Measurements from ENCODE around the gene SCAI. TPM values are rescaled to one million over a fixed set of nuclear protein-coding genes. Genes with fewer than 3 reads are reported as not detected.

SCAI gene
- total and polyA plus RNA-seq, 2 experiments from 2014 or later, result 13.3 to 35.0 TPM

DNA sequence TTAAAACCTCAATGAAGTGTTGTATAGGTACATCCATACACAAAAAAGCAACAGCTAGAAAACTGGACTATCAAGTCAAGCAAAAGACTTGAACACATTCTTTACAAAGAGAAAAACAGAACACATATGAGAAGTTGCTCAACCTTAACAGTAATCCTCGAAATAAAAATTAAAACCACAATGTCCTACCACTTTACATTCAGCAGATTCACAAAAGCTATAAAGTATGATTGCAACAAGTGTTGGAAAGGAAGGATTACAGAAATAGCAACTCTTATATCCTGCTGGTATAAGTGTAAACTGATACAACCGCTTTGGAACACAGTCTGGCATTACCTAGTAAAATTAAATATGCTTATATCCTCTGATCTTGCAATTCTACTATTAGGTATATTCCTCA, 173.9 kb downstream of the SCAI start (continued):
- TF ChIP-seq, protein P1, sequence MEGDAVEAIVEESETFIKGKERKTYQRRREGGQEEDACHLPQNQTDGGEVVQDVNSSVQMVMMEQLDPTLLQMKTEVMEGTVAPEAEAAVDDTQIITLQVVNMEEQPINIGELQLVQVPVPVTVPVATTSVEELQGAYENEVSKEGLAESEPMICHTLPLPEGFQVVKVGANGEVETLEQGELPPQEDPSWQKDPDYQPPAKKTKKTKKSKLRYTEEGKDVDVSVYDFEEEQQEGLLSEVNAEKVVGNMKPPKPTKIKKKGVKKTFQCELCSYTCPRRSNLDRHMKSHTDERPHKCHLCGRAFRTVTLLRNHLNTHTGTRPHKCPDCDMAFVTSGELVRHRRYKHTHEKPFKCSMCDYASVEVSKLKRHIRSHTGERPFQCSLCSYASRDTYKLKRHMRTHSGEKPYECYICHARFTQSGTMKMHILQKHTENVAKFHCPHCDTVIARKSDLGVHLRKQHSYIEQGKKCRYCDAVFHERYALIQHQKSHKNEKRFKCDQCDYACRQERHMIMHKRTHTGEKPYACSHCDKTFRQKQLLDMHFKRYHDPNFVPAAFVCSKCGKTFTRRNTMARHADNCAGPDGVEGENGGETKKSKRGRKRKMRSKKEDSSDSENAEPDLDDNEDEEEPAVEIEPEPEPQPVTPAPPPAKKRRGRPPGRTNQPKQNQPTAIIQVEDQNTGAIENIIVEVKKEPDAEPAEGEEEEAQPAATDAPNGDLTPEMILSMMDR (conservative IDR thresholded peaks at IDR 0.05; ENCODE audit: low read depth in 2 of 2), result no peak

DNA sequence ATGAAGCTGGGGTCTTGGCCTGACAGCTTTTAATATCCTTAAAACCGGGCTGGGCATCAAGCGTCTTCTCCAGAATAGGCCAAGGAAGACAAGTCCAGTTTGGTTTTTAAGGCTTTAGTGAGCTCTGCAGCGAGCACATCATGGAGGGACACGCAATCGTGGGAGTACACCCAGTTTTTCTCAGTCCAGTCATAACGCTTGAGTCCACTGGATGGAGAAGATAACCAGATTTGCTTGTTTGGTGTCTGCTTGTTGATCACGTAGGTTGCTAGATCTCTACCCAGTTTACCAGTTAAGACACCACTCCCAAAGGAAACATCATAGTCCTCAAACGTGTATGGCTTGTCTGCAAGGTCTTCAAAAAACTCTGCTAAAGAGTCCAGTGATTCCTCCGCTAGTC, 175.1 kb downstream of the SCAI start:
- Histone ChIP-seq H3K36me3 (ENCODE audit: insufficient read depth) (no peaks in the 10 kb centered on the region), H3F3A (replicated peaks; ENCODE audit: low read depth) (no peaks in the 10 kb centered on the region), H3K4me2 (no peak overlapping the region), H3K4me1 (ENCODE audit: insufficient read depth) (no peaks in the 10 kb centered on the region), H3K27me3 (ENCODE audit: insufficient read depth) (no peaks in the 10 kb centered on the region), H4K20me1 (replicated peaks; ENCODE audit: insufficient read depth) (no peaks in the 10 kb centered on the region), H3K4me3 (no peak overlapping the region), H3K27ac (ENCODE audit: low read depth) (no peak overlapping the region), H3K9me2 (ENCODE audit: insufficient read depth) (no peaks in the 10 kb centered on the region), H2AFZ (no peak overlapping the region), H3K79me2 (replicated peaks; ENCODE audit: insufficient read depth) (no peaks in the 10 kb centered on the region)
- no peak overlapping the region for H3K4me3 Mint-ChIP-seq
- DNase-seq (ENCODE audit: low spot score) (no peak), ATAC-seq (no peak)
- peaks cover 18% of the 10 kb centered on the region for H3K36me3 Mint-ChIP-seq (ENCODE audit: low read depth)
- H3K27me3 Mint-ChIP-seq (ENCODE audit: insufficient read depth, low read depth, poor library complexity), result peaks cover 1% of the 10 kb centered on the region
- H3K4me1 Mint-ChIP-seq, result no peaks in the 10 kb centered on the region
- no peak overlapping the region for H3K27ac Mint-ChIP-seq
- no peaks in the 10 kb centered on the region for H3K9me3 Mint-ChIP-seq
- TF ChIP-seq, protein P1 (conservative IDR thresholded peaks at IDR 0.05; ENCODE audit: low read depth in 2 of 2), result no peak
- TF ChIP-seq ZNF114 (CRISPR knock-in tag; IDR thresholded peaks at IDR 0.05) (no peak), NANOG (IDR thresholded peaks at IDR 0.05; ENCODE audit: borderline replicate concordance) (no peak), CREB1 (CRISPR knock-in tag; IDR thresholded peaks at IDR 0.05; ENCODE audit: low read depth) (no peak), EZH2phosphoT487 (IDR thresholded peaks at IDR 0.05; ENCODE audit: unreplicated experiment) (no peak), POLR2AphosphoS5 (IDR thresholded peaks at IDR 0.05; ENCODE audit: low read depth) (no peak), EZH2 (IDR thresholded peaks at IDR 0.05; ENCODE audit: low read depth, unreplicated experiment) (no peak), JUNB (IDR thresholded peaks at IDR 0.05; ENCODE audit: unreplicated experiment) (no peak), STAT1 (IDR thresholded peaks at IDR 0.05; ENCODE audit: unreplicated experiment) (no peak)
- TF ChIP-seq, protein P2, sequence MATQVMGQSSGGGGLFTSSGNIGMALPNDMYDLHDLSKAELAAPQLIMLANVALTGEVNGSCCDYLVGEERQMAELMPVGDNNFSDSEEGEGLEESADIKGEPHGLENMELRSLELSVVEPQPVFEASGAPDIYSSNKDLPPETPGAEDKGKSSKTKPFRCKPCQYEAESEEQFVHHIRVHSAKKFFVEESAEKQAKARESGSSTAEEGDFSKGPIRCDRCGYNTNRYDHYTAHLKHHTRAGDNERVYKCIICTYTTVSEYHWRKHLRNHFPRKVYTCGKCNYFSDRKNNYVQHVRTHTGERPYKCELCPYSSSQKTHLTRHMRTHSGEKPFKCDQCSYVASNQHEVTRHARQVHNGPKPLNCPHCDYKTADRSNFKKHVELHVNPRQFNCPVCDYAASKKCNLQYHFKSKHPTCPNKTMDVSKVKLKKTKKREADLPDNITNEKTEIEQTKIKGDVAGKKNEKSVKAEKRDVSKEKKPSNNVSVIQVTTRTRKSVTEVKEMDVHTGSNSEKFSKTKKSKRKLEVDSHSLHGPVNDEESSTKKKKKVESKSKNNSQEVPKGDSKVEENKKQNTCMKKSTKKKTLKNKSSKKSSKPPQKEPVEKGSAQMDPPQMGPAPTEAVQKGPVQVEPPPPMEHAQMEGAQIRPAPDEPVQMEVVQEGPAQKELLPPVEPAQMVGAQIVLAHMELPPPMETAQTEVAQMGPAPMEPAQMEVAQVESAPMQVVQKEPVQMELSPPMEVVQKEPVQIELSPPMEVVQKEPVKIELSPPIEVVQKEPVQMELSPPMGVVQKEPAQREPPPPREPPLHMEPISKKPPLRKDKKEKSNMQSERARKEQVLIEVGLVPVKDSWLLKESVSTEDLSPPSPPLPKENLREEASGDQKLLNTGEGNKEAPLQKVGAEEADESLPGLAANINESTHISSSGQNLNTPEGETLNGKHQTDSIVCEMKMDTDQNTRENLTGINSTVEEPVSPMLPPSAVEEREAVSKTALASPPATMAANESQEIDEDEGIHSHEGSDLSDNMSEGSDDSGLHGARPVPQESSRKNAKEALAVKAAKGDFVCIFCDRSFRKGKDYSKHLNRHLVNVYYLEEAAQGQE (IDR thresholded peaks at IDR 0.05; ENCODE audit: unreplicated experiment), result no peak
- TF ChIP-seq, protein P3, sequence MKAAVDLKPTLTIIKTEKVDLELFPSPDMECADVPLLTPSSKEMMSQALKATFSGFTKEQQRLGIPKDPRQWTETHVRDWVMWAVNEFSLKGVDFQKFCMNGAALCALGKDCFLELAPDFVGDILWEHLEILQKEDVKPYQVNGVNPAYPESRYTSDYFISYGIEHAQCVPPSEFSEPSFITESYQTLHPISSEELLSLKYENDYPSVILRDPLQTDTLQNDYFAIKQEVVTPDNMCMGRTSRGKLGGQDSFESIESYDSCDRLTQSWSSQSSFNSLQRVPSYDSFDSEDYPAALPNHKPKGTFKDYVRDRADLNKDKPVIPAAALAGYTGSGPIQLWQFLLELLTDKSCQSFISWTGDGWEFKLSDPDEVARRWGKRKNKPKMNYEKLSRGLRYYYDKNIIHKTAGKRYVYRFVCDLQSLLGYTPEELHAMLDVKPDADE (IDR thresholded peaks at IDR 0.05), result no peak
